ENCODE measurements around the gene PTPN1. TPM values are rescaled to one million over a fixed set of nuclear protein-coding genes. Genes with fewer than 3 reads are reported as not detected.
"Not testable (repeated sequence)": the region's sequence is repeated elsewhere in the genome, so short reads cannot be mapped to it uniquely, and the experiment has no call there.

PTPN1 gene
- polyA plus RNA-seq, 1 experiment, result 16.2 TPM

GRCh38 chr20:50565871-50566270 lies 55.7 kb downstream of the PTPN1 start:
- H3K4me3 ChIP-seq (ENCODE audit: low read depth, low read length), result no peak overlapping the region
- H3K27me3 ChIP-seq (ENCODE audit: control insufficient read depth, insufficient read depth, low read length), result no peaks in the 10 kb centered on the region
- no peak for DNase-seq (ENCODE audit: low read depth)
- peaks cover 5% of the 10 kb centered on the region for H3K36me3 ChIP-seq (ENCODE audit: control insufficient read depth, insufficient read depth, low read length)
- TF ChIP-seq, protein P1, sequence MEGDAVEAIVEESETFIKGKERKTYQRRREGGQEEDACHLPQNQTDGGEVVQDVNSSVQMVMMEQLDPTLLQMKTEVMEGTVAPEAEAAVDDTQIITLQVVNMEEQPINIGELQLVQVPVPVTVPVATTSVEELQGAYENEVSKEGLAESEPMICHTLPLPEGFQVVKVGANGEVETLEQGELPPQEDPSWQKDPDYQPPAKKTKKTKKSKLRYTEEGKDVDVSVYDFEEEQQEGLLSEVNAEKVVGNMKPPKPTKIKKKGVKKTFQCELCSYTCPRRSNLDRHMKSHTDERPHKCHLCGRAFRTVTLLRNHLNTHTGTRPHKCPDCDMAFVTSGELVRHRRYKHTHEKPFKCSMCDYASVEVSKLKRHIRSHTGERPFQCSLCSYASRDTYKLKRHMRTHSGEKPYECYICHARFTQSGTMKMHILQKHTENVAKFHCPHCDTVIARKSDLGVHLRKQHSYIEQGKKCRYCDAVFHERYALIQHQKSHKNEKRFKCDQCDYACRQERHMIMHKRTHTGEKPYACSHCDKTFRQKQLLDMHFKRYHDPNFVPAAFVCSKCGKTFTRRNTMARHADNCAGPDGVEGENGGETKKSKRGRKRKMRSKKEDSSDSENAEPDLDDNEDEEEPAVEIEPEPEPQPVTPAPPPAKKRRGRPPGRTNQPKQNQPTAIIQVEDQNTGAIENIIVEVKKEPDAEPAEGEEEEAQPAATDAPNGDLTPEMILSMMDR (IDR thresholded peaks at IDR 0.05; ENCODE audit: insufficient read depth, low read depth, low read length), result no peak
- CTCF ChIA-PET, result interaction anchor here (0.6 to 2.6 kb wide), 4 partner anchors 10 to 587 kb away, joined by 3 to 15 read pairs (median 5); no protein-coding TSS in a partner anchor
- POLR2A ChIA-PET, result no interaction called here

- TF ChIP-seq, protein P1 (IDR thresholded peaks at IDR 0.05; ENCODE audit: insufficient read depth, low read depth, low read length), result no peak
- CTCF ChIA-PET, result interaction anchor here (1.2 to 2.0 kb wide), 2 partner anchors 8 to 104 kb away, joined by 3 to 6 read pairs; no protein-coding TSS in a partner anchor
- H3K4me3 ChIP-seq (ENCODE audit: low read depth, low read length), result no peak overlapping the region
- H3K36me3 ChIP-seq (ENCODE audit: control insufficient read depth, insufficient read depth, low read length), result peaks cover 5% of the 10 kb centered on the region
- POLR2A ChIA-PET, result no interaction called here
- no peak for DNase-seq (ENCODE audit: low read depth)
- H3K27me3 ChIP-seq (ENCODE audit: control insufficient read depth, insufficient read depth, low read length), result no peaks in the 10 kb centered on the region
Measured at GRCh38 chr20:50567860-50568548, 57.8 kb downstream of the PTPN1 start.

GRCh38 chr20:50568549-50568942 lies 58.4 kb downstream of the PTPN1 start:
- ChIA-PET POLR2A (no interaction called here), CTCF (interaction anchor here (1.2 to 2.0 kb wide), 2 partner anchors 85 to 104 kb away, joined by 4 to 6 read pairs; no protein-coding TSS in a partner anchor)
- DNase-seq (ENCODE audit: low read depth), result no peak
- H3K4me3 ChIP-seq (ENCODE audit: low read depth, low read length), result no peak overlapping the region
- TF ChIP-seq, protein P1 (IDR thresholded peaks at IDR 0.05; ENCODE audit: insufficient read depth, low read depth, low read length), result no peak
- no peaks in the 10 kb centered on the region for H3K27me3 ChIP-seq (ENCODE audit: control insufficient read depth, insufficient read depth, low read length)
- H3K36me3 ChIP-seq (ENCODE audit: control insufficient read depth, insufficient read depth, low read length), result peaks cover 5% of the 10 kb centered on the region

DNA sequence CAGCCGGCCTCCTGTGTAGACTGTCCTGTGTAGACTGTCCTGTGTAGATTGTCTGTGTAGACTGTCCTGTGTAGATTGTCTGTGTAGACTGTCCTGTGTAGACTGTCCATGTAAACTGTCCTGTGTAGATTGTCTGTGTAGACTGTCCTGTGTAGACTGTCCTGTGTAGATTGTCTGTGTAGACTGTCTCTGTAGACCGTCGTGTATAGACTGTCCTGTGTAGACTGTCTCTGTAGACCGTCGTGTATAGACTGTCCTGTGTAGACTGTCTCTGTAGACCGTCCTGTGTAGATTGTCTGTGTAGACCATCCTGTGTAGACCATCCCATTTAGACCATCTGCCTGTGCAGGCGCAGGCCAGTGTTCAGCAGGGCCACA lies 59.3 kb downstream of the PTPN1 start:
- not testable (repeated sequence) for H3K36me3 ChIP-seq (ENCODE audit: control insufficient read depth, insufficient read depth, low read length)

GRCh38 chr20:50569864-50570836 lies 60.0 kb downstream of the PTPN1 start:
- TF ChIP-seq, protein P1 (IDR thresholded peaks at IDR 0.05; ENCODE audit: insufficient read depth, low read depth, low read length), result peak; percentile 61
- CTCF ChIA-PET, result interaction anchor here (0.7 to 7.0 kb wide), 8 partner anchors 9 to 459 kb away, joined by 3 to 83 read pairs (median 4); no protein-coding TSS in a partner anchor
- Histone ChIP-seq H3K4me3 (ENCODE audit: low read depth, low read length) (no peak overlapping the region), H3K27me3 (ENCODE audit: control insufficient read depth, insufficient read depth, low read length) (no peaks in the 10 kb centered on the region), H3K36me3 (ENCODE audit: control insufficient read depth, insufficient read depth, low read length) (peaks cover 9% of the 10 kb centered on the region)
- POLR2A ChIA-PET, result no interaction called here
- no peak for DNase-seq (ENCODE audit: low read depth)

More for the DNA sequence above, 59.3 kb downstream of the PTPN1 start:
- CTCF ChIA-PET, result interaction anchor here (1.2 to 2.0 kb wide), 2 partner anchors 86 to 105 kb away, joined by 4 to 6 read pairs; no protein-coding TSS in a partner anchor
- H3K4me3 ChIP-seq (ENCODE audit: low read depth, low read length); DNase-seq (ENCODE audit: low read depth); H3K27me3 ChIP-seq (ENCODE audit: control insufficient read depth, insufficient read depth, low read length); POLR2A ChIA-PET: not testable (repeated sequence)
